ENCODE measurements around the gene BTBD3.

Gene BTBD3

GRCh38 chr20:11972478-11972877 lies 54.8 kb downstream of the BTBD3 start:
- no peak for DNase-seq
